K562 treated with DMSO at 1 percent for 12 hours (cell line): Measurements from ENCODE around the gene HERPUD2. TPM values are rescaled to one million over a fixed set of nuclear protein-coding genes. Genes with fewer than 3 reads are reported as not detected.

Experiments used
- total RNA-seq: library from RNA; unstranded; fragments of 300-600 nt; gene quantifications from 2 replicates; pipeline ENCODE4 v1.2.3, GENCODE V29; 2022; ENCODE audit not compliant: insufficient read depth

The HERPUD2 gene
- 8.2 and 17.0 TPM in 2 replicates for total RNA-seq

GRCh38 chr7:35694784-35695472, at the start of gene HERPUD2:
Gene HERPUD2, minus strand, starts transcription at chr7:35695135. Its CDS starts 805 bp downstream, at chr7:35694330.

Other genes starting within 250 kb of the HERPUD2 start
- 50.0 and 111 TPM in 2 replicates for gene SEPTIN7, start 105.9 kb upstream of the HERPUD2 start, total RNA-seq